H1 (cell line): ENCODE data around the gene TAF3. TPM values are rescaled to one million over a fixed set of nuclear protein-coding genes. Genes with fewer than 3 reads are reported as not detected.

ENCODE experiments used
- ASH2L ChIP-seq: fragments of 200-600, 300-600 bp; sonication (generic); IDR thresholded peaks from one replicate; pipeline ENCODE4 v1.7.1; 2017; ENCODE audit warnings: low read length
- EGR1 ChIP-seq: IDR thresholded peaks from 2 replicates; pipeline ENCODE4 v1.6.1; 2011; ENCODE audit warnings: low read depth, low read length, borderline replicate concordance
- FOSL1 ChIP-seq: IDR thresholded peaks from 2 replicates; pipeline ENCODE4 v1.6.1; 2011; ENCODE audit warnings: mild to moderate bottlenecking, low read depth, low read length, moderate library complexity; ENCODE audit not compliant: insufficient read depth
- GABPA ChIP-seq: IDR thresholded peaks from 2 replicates; pipeline ENCODE4 v1.6.1; 2011; ENCODE audit warnings: mild to moderate bottlenecking, low read length, moderate library complexity, borderline replicate concordance; ENCODE audit not compliant: insufficient read depth
- JUND ChIP-seq: IDR thresholded peaks from 2 replicates; pipeline ENCODE4 v1.6.1; 2011; ENCODE audit warnings: mild to moderate bottlenecking, improper control_type of control experiment, low read length
- KDM4A ChIP-seq: IDR thresholded peaks from one replicate; pipeline ENCODE4 v1.7.1; 2012; ENCODE audit warnings: low read depth, mild to moderate bottlenecking, moderate library complexity, low read length, inconsistent platforms; ENCODE audit not compliant: severe bottlenecking
- KDM5A ChIP-seq: fragments of 200-600 bp; IDR thresholded peaks from 2 replicates; pipeline ENCODE4 v1.7.1; 2012; ENCODE audit warnings: mild to moderate bottlenecking, low read length, inconsistent platforms, mixed read lengths
- POLR2AphosphoS5 ChIP-seq: IDR thresholded peaks from 2 replicates; pipeline ENCODE4 v1.6.1; 2011; ENCODE audit warnings: low read depth, low read length
- RBBP5 ChIP-seq: IDR thresholded peaks from 2 replicates; pipeline ENCODE4 v1.7.1; 2012; ENCODE audit warnings: low read depth, mild to moderate bottlenecking, inconsistent platforms, low read length, moderate library complexity, borderline replicate concordance
- SIN3A ChIP-seq, 2 experiments: IDR thresholded peaks in 1 of 2; conservative IDR thresholded peaks in 1 of 2; 2 replicates each; pipeline ENCODE4 v1.6.1; 2011 to 2012; ENCODE audit warnings: low read length in 2 of 2, improper control_type of control experiment in 1 of 2, low read depth in 1 of 2, mild to moderate bottlenecking in 1 of 2
- SP1 ChIP-seq: IDR thresholded peaks from 2 replicates; pipeline ENCODE4 v1.6.1; 2011; ENCODE audit warnings: low read depth, low read length
- YY1 ChIP-seq: IDR thresholded peaks from 2 replicates; pipeline ENCODE4 v1.6.1; 2011; ENCODE audit warnings: low read depth, mild to moderate bottlenecking, low read length
- polyA plus RNA-seq, 7 experiments: library from polyadenylated mRNA; depleted of rRNA in 3 of 7; stranded (reverse) in 5 of 7; unstranded in 2 of 7; fragments of >200 nt in 5 of 7; fragments of 200-250 nt in 2 of 7; gene quantifications; 1 replicate in 5 of 7; 2 replicates in 1 of 7; 4 replicates in 1 of 7; pipeline versions ENCODE4 v1.2.1 to v1.2.3, GENCODE V29; 2011 to 2013; ENCODE audit warnings: missing spikeins in 2 of 7, mixed read lengths in 2 of 7
- total RNA-seq: library from RNA; stranded (reverse); fragmentation: NEBNext Ultra II Directional; extraction: Animal tissue kit (Norgen Biotek cat#: 25700); gene quantifications from 2 replicates; pipeline ENCODE4 v1.2.1, GENCODE V29; 2021
- TF ChIP-seq, protein P1 (sequence below): IDR thresholded peaks from 2 replicates; pipeline ENCODE4 v1.6.1; 2012; ENCODE audit warnings: inconsistent platforms

The TAF3 gene
- total and polyA plus RNA-seq, 2 of the 8 experiments (the other 6 are each of a cell fraction or from before 2014, with no cell fraction given): 1.5 to 11.2 TPM

GRCh38 chr10:7787857-7788638 lies 30.3 kb upstream of the TAF3 start, which contains the start of the genes ATP5F1C and KIN (continued):
- TF ChIP-seq POLR2AphosphoS5 (peak; percentile 94), SIN3A (conservative IDR thresholded peaks at IDR 0.05 in 1 of 2, IDR thresholded peaks at IDR 0.05 in 1 of 2; ENCODE audit: low read depth in 1 of 2, low read length in 2 of 2) (peak in 1 of 2 experiments; percentile 58; a peak in 2 of 4 replicates), GABPA (peak; percentile 74; the same call in 1 of the 2 replicates), EGR1 (peak; percentile 33; the same call in 1 of the 2 replicates), RBBP5 (peak; percentile 77; the same call in 1 of the 2 replicates), JUND (no peak), FOSL1 (no peak), ASH2L (peak; percentile 78), KDM5A (no peak), SP1 (no peak), YY1 (peak; percentile 63), KDM4A (peak; percentile 48)
- TF ChIP-seq, protein P1, sequence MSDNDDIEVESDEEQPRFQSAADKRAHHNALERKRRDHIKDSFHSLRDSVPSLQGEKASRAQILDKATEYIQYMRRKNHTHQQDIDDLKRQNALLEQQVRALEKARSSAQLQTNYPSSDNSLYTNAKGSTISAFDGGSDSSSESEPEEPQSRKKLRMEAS: peak; percentile 51
